Erythroblast (primary cell): ENCODE data around the gene CRISP3.

Source experiments
- DNase-seq, 2 experiments: peaks; one replicate each; lab custom pipeline; 2025; lab: John Stamatoyannopoulos, UW
- GATA1 ChIP-seq: IDR thresholded peaks from 2 replicates; pipeline ENCODE4 v1.6.1; 2011; ENCODE audit warnings: low read depth, mild to moderate bottlenecking, control low read depth, low read length, moderate library complexity
- POLR2A ChIP-seq: IDR thresholded peaks from 2 replicates; pipeline ENCODE4 v1.6.1; 2011; ENCODE audit warnings: mild to moderate bottlenecking, low read length

CRISP3 gene

GRCh38 chr6:49744259-49744658, at the start of gene CRISP3:
TSS of gene CRISP3 (minus strand) at chr6:49744388. CDS start at chr6:49744367, 21 bp downstream.
- peak; percentile 27 to 35 for DNase-seq
- no peak for TF ChIP-seq POLR2A
- no peak for TF ChIP-seq GATA1

- no peak for DNase-seq
- TF ChIP-seq GATA1 (no peak), POLR2A (no peak)
Observed at GRCh38 chr6:49790341-49790740, 46.2 kb upstream of the CRISP3 start.

GRCh38 chr6:49787176-49787575, 43.0 kb upstream of the CRISP3 start, which contains the start of gene PGK2:
TSS of gene PGK2 (minus strand) at chr6:49787285. CDS start at chr6:49787187, 98 bp downstream.
- no peak for TF ChIP-seq GATA1
- TF ChIP-seq POLR2A: no peak
- DNase-seq: peak in 1 of 2 experiments; percentile 37

- peak in 1 of 2 experiments; percentile 18 for DNase-seq
- TF ChIP-seq POLR2A: no peak
- TF ChIP-seq GATA1: no peak
Observed at GRCh38 chr6:49784272-49784671, 40.1 kb upstream of the CRISP3 start.

GRCh38 chr6:49782725-49783124, 38.5 kb upstream of the CRISP3 start:
- TF ChIP-seq POLR2A: no peak
- TF ChIP-seq GATA1: no peak
- peak; percentile 88 to 89 for DNase-seq

- DNase-seq: peak; percentile 89 to 94
- no peak for TF ChIP-seq GATA1
- peak; percentile 53 for TF ChIP-seq POLR2A
Observed at GRCh38 chr6:49782293-49782692, 38.1 kb upstream of the CRISP3 start.

- peak; percentile 19 to 31 for DNase-seq
- TF ChIP-seq POLR2A: no peak
- no peak for TF ChIP-seq GATA1
Observed at GRCh38 chr6:49776444-49776843, 32.3 kb upstream of the CRISP3 start.

- DNase-seq: peak in 1 of 2 experiments; percentile 26
- TF ChIP-seq POLR2A (no peak), GATA1 (no peak)
Observed at GRCh38 chr6:49775043-49775442, 30.9 kb upstream of the CRISP3 start.

- TF ChIP-seq GATA1 (no peak), POLR2A (no peak)
- peak; percentile 35 to 58 for DNase-seq
Observed at GRCh38 chr6:49772285-49772684, 28.1 kb upstream of the CRISP3 start.

GRCh38 chr6:49766762-49767161, 22.6 kb upstream of the CRISP3 start:
- no peak for DNase-seq
- no peak for TF ChIP-seq POLR2A
- no peak for TF ChIP-seq GATA1

GRCh38 chr6:49764571-49765236, 20.5 kb upstream of the CRISP3 start:
- TF ChIP-seq GATA1: no peak
- no peak for TF ChIP-seq POLR2A

GRCh38 chr6:49743429-49743828, 759 bp downstream of the CRISP3 start:
- DNase-seq: peak; percentile 67 to 81
- TF ChIP-seq GATA1: no peak
- TF ChIP-seq POLR2A: no peak

More at GRCh38 chr6:49764571-49765236, 20.5 kb upstream of the CRISP3 start:
- DNase-seq: no peak

- no peak for TF ChIP-seq POLR2A
- TF ChIP-seq GATA1: no peak
- DNase-seq: peak in 1 of 2 experiments; percentile 19
Observed at GRCh38 chr6:49739423-49739822, 4.8 kb downstream of the CRISP3 start.

- DNase-seq: peak; percentile 89 to 96
- TF ChIP-seq POLR2A (no peak), GATA1 (no peak)
Observed at GRCh38 chr6:49736017-49736508, 8.1 kb downstream of the CRISP3 start.
